GM12872 (cell line): ENCODE results near the gene HMHB1.

ENCODE experiments used
- TF ChIP-seq, protein P1 (sequence below): IDR thresholded peaks from 3 replicates; pipeline ENCODE4 v1.5.1; 2011; ENCODE audit warnings: low read depth, mild to moderate bottlenecking, low read length, moderate library complexity; ENCODE audit not compliant: insufficient read depth

HMHB1 gene

DNA sequence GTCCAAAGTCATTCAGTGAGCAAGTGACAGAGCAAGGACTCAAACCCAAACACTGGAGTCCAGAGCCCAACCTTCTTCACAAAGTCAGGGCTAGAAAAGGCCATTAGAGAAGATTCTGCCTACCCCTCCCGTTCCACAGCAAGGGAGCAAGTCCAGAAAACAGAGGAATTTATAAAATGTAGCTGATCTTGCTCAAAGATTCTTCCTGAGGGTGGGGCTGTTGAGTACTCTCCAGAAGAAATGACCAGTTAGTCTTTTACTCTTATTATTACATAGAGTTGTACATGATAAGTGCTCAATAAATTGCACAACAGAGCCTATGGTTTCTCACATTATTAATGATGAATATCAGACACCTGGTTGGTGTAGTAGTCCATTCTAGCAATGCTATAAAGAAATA is 39.3 kb upstream of the HMHB1 start:
- TF ChIP-seq, protein P1, sequence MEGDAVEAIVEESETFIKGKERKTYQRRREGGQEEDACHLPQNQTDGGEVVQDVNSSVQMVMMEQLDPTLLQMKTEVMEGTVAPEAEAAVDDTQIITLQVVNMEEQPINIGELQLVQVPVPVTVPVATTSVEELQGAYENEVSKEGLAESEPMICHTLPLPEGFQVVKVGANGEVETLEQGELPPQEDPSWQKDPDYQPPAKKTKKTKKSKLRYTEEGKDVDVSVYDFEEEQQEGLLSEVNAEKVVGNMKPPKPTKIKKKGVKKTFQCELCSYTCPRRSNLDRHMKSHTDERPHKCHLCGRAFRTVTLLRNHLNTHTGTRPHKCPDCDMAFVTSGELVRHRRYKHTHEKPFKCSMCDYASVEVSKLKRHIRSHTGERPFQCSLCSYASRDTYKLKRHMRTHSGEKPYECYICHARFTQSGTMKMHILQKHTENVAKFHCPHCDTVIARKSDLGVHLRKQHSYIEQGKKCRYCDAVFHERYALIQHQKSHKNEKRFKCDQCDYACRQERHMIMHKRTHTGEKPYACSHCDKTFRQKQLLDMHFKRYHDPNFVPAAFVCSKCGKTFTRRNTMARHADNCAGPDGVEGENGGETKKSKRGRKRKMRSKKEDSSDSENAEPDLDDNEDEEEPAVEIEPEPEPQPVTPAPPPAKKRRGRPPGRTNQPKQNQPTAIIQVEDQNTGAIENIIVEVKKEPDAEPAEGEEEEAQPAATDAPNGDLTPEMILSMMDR: no peak

DNA sequence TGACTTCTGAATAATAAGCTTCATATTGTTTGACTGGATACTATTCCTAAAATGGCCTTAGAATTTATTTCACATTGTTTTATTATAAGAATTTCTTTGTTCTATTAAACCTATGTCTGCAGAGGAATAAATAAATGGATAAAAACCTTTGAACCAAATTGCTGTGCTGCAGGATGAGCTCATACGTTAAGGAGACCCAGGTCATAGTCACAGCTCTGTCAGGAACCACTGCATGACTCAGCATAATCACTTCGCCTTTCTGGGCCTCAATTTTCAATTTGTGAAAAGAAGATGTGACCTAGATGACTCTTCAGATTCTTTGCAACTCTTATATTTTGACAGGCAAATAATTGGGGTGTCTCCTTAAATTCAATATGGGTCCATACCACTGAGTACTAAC is 36.7 kb upstream of the HMHB1 start:
- TF ChIP-seq, protein P1: no peak

DNA sequence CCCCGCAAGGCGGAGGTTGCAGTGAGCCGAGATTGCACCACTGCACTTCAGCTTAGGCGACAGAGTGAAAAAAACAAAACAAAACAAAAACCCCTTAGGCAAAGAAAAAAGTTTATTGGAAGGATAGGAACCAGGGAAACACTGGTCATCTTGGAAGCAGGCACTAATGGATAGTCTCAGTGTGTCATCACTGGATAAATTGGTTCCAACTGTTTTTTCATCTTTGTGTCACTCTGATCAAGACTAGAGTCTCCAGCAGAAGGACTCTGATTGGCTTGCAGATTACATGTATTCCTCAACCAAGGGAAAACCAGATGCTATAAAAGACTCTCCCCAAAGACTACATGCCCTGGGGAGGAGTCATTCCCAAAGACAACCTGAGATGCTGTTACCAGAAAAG is 35.0 kb upstream of the HMHB1 start:
- TF ChIP-seq, protein P1: no peak

DNA sequence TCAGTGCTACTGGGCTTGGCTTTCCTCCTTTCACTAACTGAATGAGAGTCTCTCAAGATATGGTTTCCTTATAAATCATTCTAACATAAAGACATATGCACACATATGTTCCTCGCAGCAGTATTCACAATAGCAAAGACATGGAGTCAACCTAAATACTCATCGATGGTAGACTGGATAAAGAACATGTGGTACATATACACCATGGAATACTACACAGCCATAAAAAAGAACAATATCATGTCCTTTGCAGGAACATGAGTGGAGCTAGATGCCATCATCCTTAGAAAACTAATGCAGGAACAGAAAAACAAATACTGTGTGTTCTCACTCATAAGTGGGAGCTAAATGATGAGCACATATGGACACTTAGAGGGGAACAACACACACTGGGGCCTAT is 32.5 kb upstream of the HMHB1 start:
- TF ChIP-seq, protein P1: no peak

DNA sequence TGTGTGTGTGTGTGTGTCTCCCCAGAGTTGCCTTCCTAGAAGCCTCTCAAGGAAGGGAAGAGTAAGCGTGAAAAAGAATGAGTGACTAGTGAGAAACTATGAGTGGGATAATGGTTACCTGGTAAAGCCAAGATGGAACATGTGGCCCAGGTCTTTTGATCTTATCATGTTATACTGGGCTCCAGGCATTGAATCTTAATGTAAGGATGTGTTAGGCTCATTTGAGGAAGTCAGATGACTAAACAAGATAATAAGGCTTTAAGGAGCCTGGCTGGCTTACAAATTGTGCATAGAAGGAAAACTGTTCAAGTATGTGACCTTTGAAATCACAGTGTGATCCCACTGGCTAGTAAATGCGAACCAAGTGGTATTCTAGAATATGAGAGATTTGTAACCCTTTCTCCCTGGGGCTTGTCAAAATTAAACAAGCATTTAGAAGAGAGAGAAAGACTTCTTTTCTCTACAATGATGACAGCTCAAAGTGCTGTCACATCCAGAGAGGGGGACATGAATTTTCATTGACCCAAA is 29.9 kb upstream of the HMHB1 start:
- TF ChIP-seq, protein P1: no peak

DNA sequence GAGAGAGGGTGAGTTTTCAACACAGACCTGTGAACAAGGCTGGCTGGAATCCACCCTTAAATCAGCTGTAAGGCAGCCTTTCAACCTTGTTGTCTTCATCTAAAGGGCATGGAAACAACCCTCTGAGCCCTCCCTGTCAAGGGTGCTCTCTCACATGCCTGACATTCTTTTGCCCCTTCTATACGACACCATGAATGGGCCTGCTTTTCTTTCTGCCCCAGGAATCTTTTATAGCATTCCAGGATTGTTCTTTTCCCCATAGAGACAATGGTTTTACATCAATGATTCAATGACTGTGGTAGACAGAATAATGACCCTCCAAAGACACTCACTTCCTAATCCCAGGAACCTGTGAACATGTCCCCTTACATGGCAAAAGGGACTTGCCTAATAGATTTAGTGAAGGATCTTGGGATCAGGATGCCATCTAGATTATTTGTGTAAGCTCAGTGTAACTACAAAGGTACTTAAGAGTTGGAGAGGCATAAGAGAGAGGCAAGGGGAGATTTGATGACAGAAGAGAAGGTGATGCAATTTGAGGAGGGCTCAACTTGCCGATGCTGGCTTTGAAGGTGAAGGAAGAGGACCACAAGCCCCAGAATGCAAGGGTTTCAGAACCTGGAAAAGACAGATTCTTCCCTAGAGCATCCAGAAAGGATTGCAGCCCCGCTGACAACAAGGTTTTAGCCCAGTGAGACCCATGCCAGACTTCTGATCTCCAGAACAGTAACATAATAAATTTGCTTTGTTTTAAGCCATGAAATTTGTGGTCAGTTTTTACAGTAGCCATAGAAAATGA is 29.2 kb upstream of the HMHB1 start:
- TF ChIP-seq, protein P1: no peak

DNA sequence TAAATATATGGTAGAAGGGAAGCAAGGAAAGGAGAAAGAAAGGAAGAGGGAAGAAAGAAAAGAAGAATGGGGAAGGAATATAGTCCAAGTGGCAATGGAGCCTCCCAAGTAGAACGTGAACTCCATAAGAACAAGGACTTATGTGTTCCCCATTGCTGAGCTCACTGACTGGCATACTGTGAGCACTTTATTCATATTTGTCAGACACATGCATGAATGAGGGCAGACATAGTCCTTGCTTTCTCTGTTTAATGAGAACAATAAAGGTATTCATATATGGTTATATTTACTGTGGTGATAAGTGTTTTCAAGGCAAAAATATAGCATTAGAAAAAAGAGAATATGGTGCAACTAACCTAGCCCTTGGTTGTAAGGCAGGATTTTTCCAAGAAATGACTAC is 23.6 kb upstream of the HMHB1 start:
- TF ChIP-seq, protein P1: no peak
